Epithelial cell of esophagus (primary cell): ENCODE measurements around the gene CRABP1.
A peak's percentile ranks its signal among the peaks of the same experiment; 100 is the strongest.

Source experiments
- DNase-seq: peaks from one replicate; pipeline ENCODE4 v3.0.0; 2010; ENCODE audit warnings: low read depth
- H3K4me3 ChIP-seq: 2 replicates; pipeline ENCODE4 v1.5.1; 2011; ENCODE audit warnings: mild to moderate bottlenecking, low read length, control low read depth
- CTCF ChIP-seq: IDR thresholded peaks from 2 replicates; pipeline ENCODE4 v1.5.1; 2011; ENCODE audit warnings: low read depth, mild to moderate bottlenecking, low read length, control low read depth, inconsistent platforms; ENCODE audit not compliant: insufficient read depth; ENCODE audit errors: missing control alignments

Gene CRABP1

DNA sequence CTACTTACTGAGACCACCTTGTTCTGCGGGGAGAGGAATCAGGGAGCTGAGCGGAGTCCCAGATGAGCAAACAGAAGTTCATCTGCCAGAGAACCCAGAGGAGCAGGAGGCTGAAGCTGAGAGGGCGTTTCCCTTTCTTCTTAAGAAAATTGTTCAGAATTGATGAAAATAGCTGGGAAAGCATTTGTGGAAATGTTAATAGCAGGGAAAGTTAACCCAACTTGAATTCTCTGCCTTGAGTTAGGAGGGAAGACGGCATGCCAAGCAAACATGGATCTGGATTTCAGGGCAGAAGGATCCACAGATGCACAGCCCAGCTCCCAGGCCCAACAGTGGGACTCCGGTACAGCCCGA is 23.2 kb downstream of the CRABP1 start:
- DNase-seq, result no peak
- no peak overlapping the region for H3K4me3 ChIP-seq
- TF ChIP-seq CTCF, result no peak

DNA sequence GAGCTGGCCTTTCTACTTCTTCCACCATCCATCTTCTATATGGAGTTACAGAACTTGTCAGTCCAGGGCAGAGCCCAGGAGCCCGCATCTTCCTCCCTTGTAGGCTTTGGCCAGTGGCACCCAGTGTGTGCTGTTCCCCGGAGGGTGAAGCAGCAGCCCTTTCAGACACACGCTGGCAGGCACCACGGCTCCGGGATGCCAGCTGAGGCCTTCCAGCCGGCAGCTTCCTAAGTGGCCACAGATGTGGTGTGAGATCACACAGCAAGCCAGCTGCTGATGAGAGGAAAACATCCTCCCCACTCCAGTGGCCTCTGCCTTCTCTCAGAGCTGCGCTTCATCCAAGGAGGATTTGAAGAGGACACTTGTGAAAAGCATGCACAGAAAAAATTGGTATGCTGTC is 24.1 kb downstream of the CRABP1 start:
- no peak for DNase-seq
- no peak overlapping the region for H3K4me3 ChIP-seq
- no peak for TF ChIP-seq CTCF

- no peak for TF ChIP-seq CTCF
- no peak for DNase-seq
- no peak overlapping the region for H3K4me3 ChIP-seq
Observed at GRCh38 chr15:78365917-78366316, 25.8 kb downstream of the CRABP1 start.

- DNase-seq, result no peak
- no peak for TF ChIP-seq CTCF
- no peak overlapping the region for H3K4me3 ChIP-seq
Observed at GRCh38 chr15:78366342-78366741, 26.2 kb downstream of the CRABP1 start.

- H3K4me3 ChIP-seq, result no peak overlapping the region
- TF ChIP-seq CTCF, result no peak
- DNase-seq, result peak; percentile 22
Observed at GRCh38 chr15:78368651-78369050, 28.5 kb downstream of the CRABP1 start.

GRCh38 chr15:78369161-78369560 is 29.0 kb downstream of the CRABP1 start:
- no peak for DNase-seq
- no peak overlapping the region for H3K4me3 ChIP-seq
- no peak for TF ChIP-seq CTCF

GRCh38 chr15:78370013-78370412 is 29.9 kb downstream of the CRABP1 start:
- no peak overlapping the region for H3K4me3 ChIP-seq
- no peak for TF ChIP-seq CTCF
- DNase-seq, result no peak
